BJ (cell line): ENCODE measurements around the gene COX18. TPM values are rescaled to one million over a fixed set of nuclear protein-coding genes. Genes with fewer than 3 reads are reported as not detected.

Source experiments
- CTCF ChIA-PET: fragments of 350-600 bp; formaldehyde crosslinking; extraction: SDS; loops from one replicate; lab custom pipeline; 2021; ENCODE audit warnings: antibody characterized with exemption, inconsistent platforms; lab: Yijun Ruan, JAX
- POLR2A ChIA-PET: fragments of 300-600 bp; sonication (Branson Sonifier 250); formaldehyde crosslinking; extraction: SDS; loops from one replicate; lab custom pipeline; 2021; ENCODE audit warnings: antibody characterized with exemption; lab: Charles Lee
- DNase-seq: peaks from one replicate; pipeline ENCODE4 v3.0.0-alpha.2; 2011; ENCODE audit warnings: low read depth
- H3K27me3 ChIP-seq: 2 replicates; pipeline ENCODE4 v1.6.0; 2011; ENCODE audit warnings: low read length; ENCODE audit not compliant: control insufficient read depth, insufficient read depth
- H3K36me3 ChIP-seq: 2 replicates; pipeline ENCODE4 v1.5.1; 2011; ENCODE audit warnings: low read length; ENCODE audit not compliant: control insufficient read depth, insufficient read depth
- H3K4me3 ChIP-seq: 2 replicates; pipeline ENCODE4 v1.5.1; 2011; ENCODE audit warnings: low read depth, mild to moderate bottlenecking, control low read depth, low read length
- CTCF ChIP-seq: IDR thresholded peaks from 2 replicates; pipeline ENCODE4 v1.5.1; 2011; ENCODE audit warnings: low read depth, mild to moderate bottlenecking, control low read depth, inconsistent platforms, low read length, moderate library complexity; ENCODE audit not compliant: insufficient read depth
- polyA minus RNA-seq: library from RNA; depleted of rRNA, polyadenylated mRNA; stranded (reverse); fragments of >200 nt; gene quantifications from 2 replicates; pipeline ENCODE4 v1.2.3, GENCODE V29; 2011; rRNA and poly(A)+ RNA removed
- polyA plus RNA-seq: library from polyadenylated mRNA; depleted of rRNA; stranded (reverse); fragments of >200 nt; gene quantifications from 2 replicates; pipeline ENCODE4 v1.2.3, GENCODE V29; 2011; rRNA removed

The COX18 gene
- 9.8 and 13.2 TPM in 2 replicates for polyA plus RNA-seq
- 8.6 and 9.6 TPM in 2 replicates for polyA minus RNA-seq

GRCh38 chr4:73069338-73070073 lies at the start of gene COX18:
TSS of gene COX18 (minus strand) at chr4:73069716. CDS start at chr4:73069649, 67 bp downstream.
- ChIA-PET CTCF (interaction anchor here (0.6 kb wide), 1 partner anchor 190 kb away, joined by 3 read pairs; no protein-coding TSS in a partner anchor), POLR2A (interaction anchor here (0.5 kb wide), 1 partner anchor 189 kb away, joined by 4 read pairs; the partner anchor contains the start of gene ANKRD17)

GRCh38 chr4:73109493-73109892 lies 40.0 kb upstream of the COX18 start:
- Histone ChIP-seq H3K36me3 (peaks cover 2% of the 10 kb centered on the region), H3K4me3 (no peak overlapping the region), H3K27me3 (no peaks in the 10 kb centered on the region)
- ChIA-PET CTCF (no interaction called here), POLR2A (no interaction called here)
- no peak for DNase-seq
- no peak for TF ChIP-seq CTCF

More at GRCh38 chr4:73069338-73070073, at the start of gene COX18:
- Histone ChIP-seq H3K27me3 (no peaks in the 10 kb centered on the region), H3K4me3 (peak within 1 kb of the TSS; percentile 76), H3K36me3 (no peaks in the 10 kb centered on the region; the same call in none of the 2 replicates)
- peak; percentile 93 for DNase-seq
- 0 out of 2 replicates have a peak, but pooled peaks have one; percentile 6 for TF ChIP-seq CTCF

- CTCF ChIA-PET: interaction anchor here (0.6 to 1.7 kb wide), 4 partner anchors 9 to 65 kb away, joined by 3 to 4 read pairs (median 4); no protein-coding TSS in a partner anchor
These were observed 35.2 kb upstream of the COX18 start for GRCh38 chr4:73104695-73105094.

GRCh38 chr4:73103799-73104503 lies 34.4 kb upstream of the COX18 start:
- POLR2A ChIA-PET: no interaction called here
- CTCF ChIA-PET: interaction anchor here (0.6 to 1.7 kb wide), 4 partner anchors 8 to 66 kb away, joined by 3 to 4 read pairs (median 4); no protein-coding TSS in a partner anchor
- no peak for TF ChIP-seq CTCF
- H3K27me3 ChIP-seq: no peaks in the 10 kb centered on the region
- H3K36me3 ChIP-seq: peaks cover 12% of the 10 kb centered on the region
- DNase-seq: no peak
- H3K4me3 ChIP-seq: no peak overlapping the region

More at GRCh38 chr4:73104695-73105094, 35.2 kb upstream of the COX18 start:
- Histone ChIP-seq H3K36me3 (peaks cover 7% of the 10 kb centered on the region), H3K27me3 (no peaks in the 10 kb centered on the region), H3K4me3 (no peak overlapping the region)
- no peak for TF ChIP-seq CTCF
- POLR2A ChIA-PET: no interaction called here
- no peak for DNase-seq

- CTCF ChIA-PET: no interaction called here
- DNase-seq: no peak
- no peak for TF ChIP-seq CTCF
- H3K36me3 ChIP-seq: peaks cover 15% of the 10 kb centered on the region
- POLR2A ChIA-PET: no interaction called here
- H3K27me3 ChIP-seq: no peaks in the 10 kb centered on the region
- H3K4me3 ChIP-seq: no peak overlapping the region
These were observed 29.6 kb upstream of the COX18 start for GRCh38 chr4:73099143-73099542.
